Neural crest cell (in vitro differentiated cells): Measurements from ENCODE around the gene KCNN2. TPM values are rescaled to one million over a fixed set of nuclear protein-coding genes. Genes with fewer than 3 reads are reported as not detected.

Experiments
- DNase-seq: peaks from one replicate; pipeline ENCODE4 v3.0.0; 2021; ENCODE audit warnings: low read depth, mixed read lengths, low spot score
- H3K27ac Mint-ChIP-seq: one replicate; pipeline ENCODE4 v1.8.0; 2021; ENCODE audit warnings: mild to moderate bottlenecking, mixed read lengths; ENCODE audit not compliant: unreplicated experiment
- H3K27me3 Mint-ChIP-seq: 2 replicates; pipeline ENCODE4 v1.8.0; 2021; ENCODE audit warnings: low read depth, mild to moderate bottlenecking, mixed read lengths
- H3K36me3 Mint-ChIP-seq: 2 replicates; pipeline ENCODE4 v1.8.0; 2021; ENCODE audit warnings: low read depth, mild to moderate bottlenecking, mixed read lengths
- H3K4me1 Mint-ChIP-seq: 2 replicates; pipeline ENCODE4 v1.8.0; 2021; ENCODE audit warnings: mixed read lengths
- H3K4me3 Mint-ChIP-seq: one replicate; pipeline ENCODE4 v1.8.0; 2021; ENCODE audit warnings: mild to moderate bottlenecking, mixed read lengths
- H3K9me3 Mint-ChIP-seq: 2 replicates; pipeline ENCODE4 v1.8.0; 2021; ENCODE audit warnings: mixed read lengths
- total RNA-seq: library from RNA; stranded (reverse); gene quantifications from 2 replicates; pipeline ENCODE4 v1.2.1, GENCODE V29; 2021
- TF ChIP-seq, protein P1 (sequence below): fragments of 200-600 bp; sonication (generic); conservative IDR thresholded peaks from 2 replicates; pipeline ENCODE4 v1.5.0; 2021; ENCODE audit warnings: antibody characterized with exemption, mild to moderate bottlenecking

The KCNN2 gene
- total RNA-seq, 1 donor from 2014 or later = 1.9 TPM

DNA sequence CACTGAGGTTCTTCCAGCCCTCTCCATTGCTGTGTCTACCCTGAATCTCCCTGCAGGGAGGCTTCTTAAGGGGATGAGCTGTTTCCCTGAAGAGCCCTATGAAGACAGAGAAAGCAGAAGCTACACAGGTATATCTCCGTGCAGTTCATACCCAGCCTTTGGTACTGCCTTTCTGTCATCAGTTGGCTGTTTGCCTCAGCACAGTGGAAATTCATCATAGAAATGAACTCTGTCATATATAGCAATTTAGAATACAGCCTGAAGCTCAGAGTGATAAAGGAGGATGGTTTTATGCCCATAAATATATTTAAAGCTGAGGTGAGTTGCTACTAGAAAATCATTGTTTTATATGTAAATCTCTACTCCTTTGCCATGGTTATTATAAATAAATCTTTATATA is 42.6 kb upstream of the KCNN2 start:
- no peak overlapping the region for H3K27ac Mint-ChIP-seq
- no peak for DNase-seq
- no peaks in the 10 kb centered on the region for H3K36me3 Mint-ChIP-seq
- TF ChIP-seq, protein P1, sequence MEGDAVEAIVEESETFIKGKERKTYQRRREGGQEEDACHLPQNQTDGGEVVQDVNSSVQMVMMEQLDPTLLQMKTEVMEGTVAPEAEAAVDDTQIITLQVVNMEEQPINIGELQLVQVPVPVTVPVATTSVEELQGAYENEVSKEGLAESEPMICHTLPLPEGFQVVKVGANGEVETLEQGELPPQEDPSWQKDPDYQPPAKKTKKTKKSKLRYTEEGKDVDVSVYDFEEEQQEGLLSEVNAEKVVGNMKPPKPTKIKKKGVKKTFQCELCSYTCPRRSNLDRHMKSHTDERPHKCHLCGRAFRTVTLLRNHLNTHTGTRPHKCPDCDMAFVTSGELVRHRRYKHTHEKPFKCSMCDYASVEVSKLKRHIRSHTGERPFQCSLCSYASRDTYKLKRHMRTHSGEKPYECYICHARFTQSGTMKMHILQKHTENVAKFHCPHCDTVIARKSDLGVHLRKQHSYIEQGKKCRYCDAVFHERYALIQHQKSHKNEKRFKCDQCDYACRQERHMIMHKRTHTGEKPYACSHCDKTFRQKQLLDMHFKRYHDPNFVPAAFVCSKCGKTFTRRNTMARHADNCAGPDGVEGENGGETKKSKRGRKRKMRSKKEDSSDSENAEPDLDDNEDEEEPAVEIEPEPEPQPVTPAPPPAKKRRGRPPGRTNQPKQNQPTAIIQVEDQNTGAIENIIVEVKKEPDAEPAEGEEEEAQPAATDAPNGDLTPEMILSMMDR = no peak
- no peaks in the 10 kb centered on the region for H3K27me3 Mint-ChIP-seq
- H3K9me3 Mint-ChIP-seq = no peaks in the 10 kb centered on the region
- no peak overlapping the region for H3K4me3 Mint-ChIP-seq
- no peaks in the 10 kb centered on the region for H3K4me1 Mint-ChIP-seq

GRCh38 chr5:114319821-114320220 is 42.0 kb upstream of the KCNN2 start:
- H3K4me1 Mint-ChIP-seq = no peaks in the 10 kb centered on the region
- H3K27ac Mint-ChIP-seq = no peak overlapping the region
- H3K9me3 Mint-ChIP-seq = no peaks in the 10 kb centered on the region
- TF ChIP-seq, protein P1 = no peak
- DNase-seq = no peak
- H3K36me3 Mint-ChIP-seq = no peaks in the 10 kb centered on the region
- H3K4me3 Mint-ChIP-seq = no peak overlapping the region
- no peaks in the 10 kb centered on the region for H3K27me3 Mint-ChIP-seq

DNA sequence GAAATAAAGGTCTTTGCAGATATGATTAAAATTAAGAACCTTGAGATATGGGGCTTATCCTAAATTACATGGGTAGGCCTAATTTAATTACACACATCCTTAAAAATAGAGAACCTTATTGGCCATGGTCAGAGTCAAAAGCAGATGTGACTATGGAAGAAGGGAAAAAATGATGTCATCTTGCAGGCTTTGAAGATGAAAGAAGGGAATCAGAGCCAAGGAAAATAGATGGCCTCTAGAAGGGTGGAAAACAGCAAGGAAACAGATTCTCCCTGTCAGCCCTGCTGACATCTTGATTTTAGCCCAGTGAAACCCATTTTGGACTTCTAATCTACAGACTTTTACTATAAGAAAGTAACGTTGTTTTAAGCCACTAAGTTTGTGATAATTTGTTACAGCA is 37.6 kb upstream of the KCNN2 start:
- no peaks in the 10 kb centered on the region for H3K27me3 Mint-ChIP-seq
- H3K36me3 Mint-ChIP-seq = no peaks in the 10 kb centered on the region
- H3K4me1 Mint-ChIP-seq = no peaks in the 10 kb centered on the region
- H3K4me3 Mint-ChIP-seq = no peak overlapping the region
- DNase-seq = no peak
- TF ChIP-seq, protein P1 = no peak
- no peak overlapping the region for H3K27ac Mint-ChIP-seq
- H3K9me3 Mint-ChIP-seq = no peaks in the 10 kb centered on the region

DNA sequence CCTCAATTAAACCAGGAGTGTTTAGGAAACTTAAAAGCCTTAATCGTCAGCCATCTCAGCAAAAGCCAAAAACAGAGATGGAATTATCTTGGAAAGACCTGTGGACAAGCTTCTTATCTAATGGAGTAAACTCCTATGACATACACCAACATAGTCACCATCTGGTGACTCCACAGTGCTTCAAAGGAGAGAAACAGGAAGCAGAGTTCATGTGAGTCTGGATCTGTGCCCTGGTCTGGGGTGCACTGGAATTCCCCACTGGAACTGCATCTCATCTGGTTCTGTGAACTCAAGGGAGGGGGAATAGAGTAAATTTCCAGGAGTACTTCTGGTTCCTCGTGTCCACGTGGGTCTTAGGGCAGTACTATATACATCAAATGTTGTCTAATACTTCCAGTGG is 36.3 kb upstream of the KCNN2 start:
- no peak overlapping the region for H3K27ac Mint-ChIP-seq
- H3K36me3 Mint-ChIP-seq = no peaks in the 10 kb centered on the region
- H3K27me3 Mint-ChIP-seq = no peaks in the 10 kb centered on the region
- no peaks in the 10 kb centered on the region for H3K4me1 Mint-ChIP-seq
- H3K9me3 Mint-ChIP-seq = no peaks in the 10 kb centered on the region
- H3K4me3 Mint-ChIP-seq = no peak overlapping the region
- TF ChIP-seq, protein P1 = no peak
- DNase-seq = no peak

GRCh38 chr5:114327474-114327873 is 34.4 kb upstream of the KCNN2 start:
- Mint-ChIP-seq H3K27ac (no peak overlapping the region), H3K4me1 (no peaks in the 10 kb centered on the region), H3K36me3 (no peaks in the 10 kb centered on the region), H3K4me3 (no peak overlapping the region), H3K9me3 (no peaks in the 10 kb centered on the region), H3K27me3 (no peaks in the 10 kb centered on the region)
- TF ChIP-seq, protein P1 = no peak
- DNase-seq = no peak

- TF ChIP-seq, protein P1 = no peak
- no peak overlapping the region for H3K4me3 Mint-ChIP-seq
- H3K9me3 Mint-ChIP-seq = no peaks in the 10 kb centered on the region
- H3K27me3 Mint-ChIP-seq = no peaks in the 10 kb centered on the region
- no peaks in the 10 kb centered on the region for H3K36me3 Mint-ChIP-seq
- H3K4me1 Mint-ChIP-seq = no peaks in the 10 kb centered on the region
- DNase-seq = no peak
- H3K27ac Mint-ChIP-seq = no peak overlapping the region
Measured at GRCh38 chr5:114327987-114328386, 33.9 kb upstream of the KCNN2 start.
